ENCODE measurements around the gene PLCL2. TPM values are rescaled to one million over a fixed set of nuclear protein-coding genes. Genes with fewer than 3 reads are reported as not detected.
"Not testable (repeated sequence)": the region's sequence is repeated elsewhere in the genome, so short reads cannot be mapped to it uniquely, and the experiment has no call there.

Gene PLCL2
- total and polyA plus RNA-seq, 7 donors: 8.0 to 12.6 (median 11.6) TPM

GRCh38 chr3:16945330-16945729, 60.6 kb downstream of the PLCL2 start:
- no peak overlapping the region for H3K27ac ChIP-seq
- TF ChIP-seq CTCF (IDR thresholded peaks at IDR 0.05): no peak
- no peak for TF ChIP-seq EP300 (IDR thresholded peaks at IDR 0.05)
- TF ChIP-seq POLR2A (IDR thresholded peaks at IDR 0.05): no peak
- TF ChIP-seq POLR2AphosphoS5 (IDR thresholded peaks at IDR 0.05): no peak
- no peaks in the 10 kb centered on the region for H3K9me3 ChIP-seq
- H3K27me3 ChIP-seq: no peaks in the 10 kb centered on the region
- DNase-seq: no peak
- H3K4me1 ChIP-seq: no peaks in the 10 kb centered on the region
- H3K36me3 ChIP-seq: no peaks in the 10 kb centered on the region
- H3K4me3 ChIP-seq: no peak overlapping the region
- intact Hi-C loops (cut with DNase I): no loop called here

- intact Hi-C loops (cut with DNase I): no loop called here
- TF ChIP-seq POLR2AphosphoS5 (IDR thresholded peaks at IDR 0.05): no peak
- TF ChIP-seq EP300 (IDR thresholded peaks at IDR 0.05): no peak
- TF ChIP-seq CTCF (IDR thresholded peaks at IDR 0.05): no peak
- no peak overlapping the region for H3K4me3 ChIP-seq
These were observed 65.5 kb downstream of the PLCL2 start for GRCh38 chr3:16950282-16950681.

GRCh38 chr3:16950845-16951244, 66.1 kb downstream of the PLCL2 start:
- no peaks in the 10 kb centered on the region for H3K4me1 ChIP-seq
- H3K4me3 ChIP-seq: no peak overlapping the region
- H3K27me3 ChIP-seq: no peaks in the 10 kb centered on the region
- intact Hi-C loops (cut with DNase I): no loop called here
- no peak overlapping the region for H3K27ac ChIP-seq
- no peak for DNase-seq
- no peaks in the 10 kb centered on the region for H3K36me3 ChIP-seq
- TF ChIP-seq POLR2A (IDR thresholded peaks at IDR 0.05) (no peak), POLR2AphosphoS5 (IDR thresholded peaks at IDR 0.05) (no peak), EP300 (IDR thresholded peaks at IDR 0.05) (no peak), CTCF (IDR thresholded peaks at IDR 0.05) (no peak)
- WGBS, 2 donors: 90 to 96% methylated on average over 1 of the region's 1 CpG
- H3K9me3 ChIP-seq: no peaks in the 10 kb centered on the region

More at GRCh38 chr3:16950282-16950681, 65.5 kb downstream of the PLCL2 start:
- DNase-seq: no peak
- H3K36me3 ChIP-seq: no peaks in the 10 kb centered on the region
- H3K27ac ChIP-seq: no peak overlapping the region
- H3K27me3 ChIP-seq: no peaks in the 10 kb centered on the region
- H3K4me1 ChIP-seq: no peaks in the 10 kb centered on the region
- no peaks in the 10 kb centered on the region for H3K9me3 ChIP-seq
- 92 to 96% methylated on average over 2 of the region's 2 CpGs for WGBS, 2 donors

GRCh38 chr3:16957852-16958251, 73.1 kb downstream of the PLCL2 start:
- H3K27me3 ChIP-seq; H3K4me1 ChIP-seq; H3K9me3 ChIP-seq; H3K27ac ChIP-seq; H3K4me3 ChIP-seq; DNase-seq; intact Hi-C loops (cut with DNase I); H3K36me3 ChIP-seq: not testable (repeated sequence)
- WGBS, 2 donors: 91 to 94% methylated on average over 3 of the region's 3 CpGs

- Histone ChIP-seq H3K4me1 (no peaks in the 10 kb centered on the region), H3K4me3 (no peak overlapping the region), H3K9me3 (no peaks in the 10 kb centered on the region), H3K27me3 (no peaks in the 10 kb centered on the region), H3K27ac (no peak overlapping the region), H3K36me3 (no peaks in the 10 kb centered on the region)
- TF ChIP-seq EP300 (IDR thresholded peaks at IDR 0.05) (no peak), POLR2A (IDR thresholded peaks at IDR 0.05) (no peak), CTCF (IDR thresholded peaks at IDR 0.05) (no peak), POLR2AphosphoS5 (IDR thresholded peaks at IDR 0.05) (no peak)
- no peak for DNase-seq
- intact Hi-C loops (cut with DNase I): no loop called here
- WGBS, 2 donors: 99 to 100% methylated on average over 2 of the region's 2 CpGs
These were observed 75.4 kb downstream of the PLCL2 start for GRCh38 chr3:16960125-16960524.
